B cell (primary cell): ENCODE data around the gene ZBTB21. TPM values are rescaled to one million over a fixed set of nuclear protein-coding genes. Genes with fewer than 3 reads are reported as not detected.

Experiments
- ATAC-seq: fragments of 200-7000 bp; cut with Tn5 transposase; one replicate; pipeline ENCODE4 v1.10.0; 2021; ENCODE audit warnings: low read depth, mild to moderate bottlenecking, moderate number of reproducible peaks, moderate library complexity
- CTCF ChIA-PET: fragments of 350-600 bp; sonication (Branson Sonifier 250); formaldehyde crosslinking; loops from one replicate; lab custom pipeline; 2021; ENCODE audit warnings: antibody characterized with exemption, inconsistent platforms; lab: Charles Lee
- POLR2A ChIA-PET: fragments of 350-600 bp; sonication (Branson Sonifier 250); formaldehyde crosslinking; loops from one replicate; lab custom pipeline; 2021; ENCODE audit warnings: antibody characterized with exemption; lab: Charles Lee
- DNase-seq: peaks from one replicate; pipeline ENCODE4 v3.0.0; 2013
- H2AFZ ChIP-seq: 2 replicates; pipeline ENCODE4 v1.6.1; 2012; ENCODE audit warnings: mild to moderate bottlenecking, low read depth, low read length; ENCODE audit not compliant: insufficient read depth, poor library complexity, severe bottlenecking
- H3K27ac ChIP-seq, 2 donors: 1 replicate in 1 of 2; 2 replicates in 1 of 2; pipeline ENCODE4 v1.5.1; 2012 to 2013; ENCODE audit warnings: low read length in 2 of 2, mild to moderate bottlenecking in 2 of 2, moderate library complexity in 1 of 2
- H3K27me3 ChIP-seq, 4 experiments: fragments of 200-600 bp in 1 of 4; sonication (generic) in 1 of 4; replicated peaks in 1 of 4; 1 replicate in 2 of 4; 2 replicates in 2 of 4; pipeline versions ENCODE4 v1.6.1 to v1.7.0; 2013 to 2016; ENCODE audit warnings: low read length in 3 of 4, mild to moderate bottlenecking in 2 of 4, mixed read lengths in 1 of 4, moderate library complexity in 1 of 4; ENCODE audit not compliant: insufficient read depth in 4 of 4, control insufficient read depth in 3 of 4; ENCODE audit errors: control extremely low read depth in 1 of 4
- H3K36me3 ChIP-seq, 2 experiments: replicated peaks in 1 of 2; 1 replicate in 1 of 2; 2 replicates in 1 of 2; pipeline versions ENCODE4 v1.6.1 to v1.7.1; 2013; ENCODE audit warnings: low read length in 1 of 2; ENCODE audit not compliant: insufficient read depth in 2 of 2, control insufficient read depth in 1 of 2; ENCODE audit errors: control extremely low read depth in 1 of 2, extremely low read depth in 1 of 2
- H3K4me1 ChIP-seq, 2 donors: fragments of 200-600 bp in 1 of 2; sonication (generic) in 1 of 2; 1 replicate in 1 of 2; 2 replicates in 1 of 2; pipeline versions ENCODE4 v1.5.1 to v1.6.1; 2013 to 2017; ENCODE audit warnings: low read length in 2 of 2; ENCODE audit not compliant: control insufficient read depth in 2 of 2, insufficient read depth in 2 of 2
- H3K4me2 ChIP-seq: replicated peaks from 2 replicates; pipeline ENCODE3; 2012; ENCODE audit warnings: mild to moderate bottlenecking, low read depth, low read length; ENCODE audit not compliant: poor library complexity, severe bottlenecking
- H3K4me3 ChIP-seq, 5 experiments: fragments of 200-600 bp in 1 of 5; sonication (generic) in 1 of 5; 1 replicate in 3 of 5; 2 replicates in 2 of 5; pipeline versions ENCODE4 v1.5.1 to v1.7.0; 2011 to 2016; ENCODE audit warnings: low read length in 4 of 5, mild to moderate bottlenecking in 4 of 5, low read depth in 2 of 5, control low read depth in 1 of 5, moderate library complexity in 1 of 5; ENCODE audit not compliant: insufficient read depth in 1 of 5; ENCODE audit errors: control extremely low read depth in 1 of 5, extremely low read depth in 1 of 5
- H3K79me2 ChIP-seq: fragments of 200-600 bp; sonication (generic); one replicate; pipeline ENCODE4 v1.6.0; 2016; ENCODE audit warnings: low read length; ENCODE audit not compliant: control insufficient read depth, insufficient read depth
- H3K9ac ChIP-seq: fragments of 200-600 bp; sonication (generic); 2 replicates; pipeline ENCODE4 v1.6.1; 2017; ENCODE audit warnings: mild to moderate bottlenecking, low read length, moderate library complexity
- H3K9me3 ChIP-seq, 3 donors: one replicate each; pipeline versions ENCODE4 v1.6.1 to v1.7.1; 2013; ENCODE audit warnings: low read length in 2 of 3; ENCODE audit not compliant: control insufficient read depth in 2 of 3, insufficient read depth in 1 of 3; ENCODE audit errors: control extremely low read depth in 1 of 3
- H4K20me1 ChIP-seq: 2 replicates; pipeline ENCODE4 v1.6.0; 2012; ENCODE audit warnings: mild to moderate bottlenecking, low read length; ENCODE audit not compliant: insufficient read depth, control insufficient read depth, poor library complexity, severe bottlenecking
- H3K27ac Mint-ChIP-seq: one replicate; pipeline ENCODE4 v1.8.0; 2021; ENCODE audit warnings: mixed read lengths
- H3K27me3 Mint-ChIP-seq: one replicate; pipeline ENCODE4 v1.8.0; 2021; ENCODE audit warnings: mixed read lengths
- H3K4me1 Mint-ChIP-seq: one replicate; pipeline ENCODE4 v1.8.0; 2021; ENCODE audit warnings: mixed read lengths
- H3K4me3 Mint-ChIP-seq: one replicate; pipeline ENCODE4 v1.8.0; 2021; ENCODE audit warnings: mixed read lengths
- H3K9me3 Mint-ChIP-seq: one replicate; pipeline ENCODE4 v1.8.0; 2022; ENCODE audit warnings: mixed read lengths; ENCODE audit not compliant: insufficient read depth
- CTCF ChIP-seq: fragments of 200-600 bp; IDR thresholded peaks from one replicate; pipeline ENCODE4 v1.8.0; 2022; ENCODE audit warnings: antibody characterized with exemption, mild to moderate bottlenecking
- EZH2 ChIP-seq: IDR thresholded peaks from 2 replicates; pipeline ENCODE4 v1.6.1; 2012; ENCODE audit warnings: borderline replicate concordance, low read depth, mild to moderate bottlenecking, moderate library complexity, low read length; ENCODE audit not compliant: insufficient read depth, poor library complexity, severe bottlenecking
- WGBS: methylation state at CpG from one replicate; pipeline ENCODE4 v1.1.5; 2013; ENCODE audit warnings: missing lambda C conversion rate; ENCODE audit not compliant: insufficient coverage; 5-methylcytosine and 5-hydroxymethylcytosine counted together
- intact Hi-C: fragments of 100-400 bp; cut with micrococcal nuclease; formaldehyde crosslinking; loops from one replicate; pipeline ENCODE4 v1.10.0; 2022
- polyA plus RNA-seq: library from polyadenylated mRNA; depleted of rRNA; stranded (reverse); fragments of >200 nt; gene quantifications from 2 replicates; pipeline ENCODE4 v1.2.3, GENCODE V29; 2012
- total RNA-seq, 2 donors: library from RNA; stranded (reverse); fragments of 120-200 nt in 1 of 2; gene quantifications; 1 replicate in 1 of 2; 2 replicates in 1 of 2; pipeline versions ENCODE4 v1.2.3 to v1.2.4, GENCODE V29; 2013 to 2022

The ZBTB21 gene
- total and polyA plus RNA-seq, 2 donors (not counting 1 experiment from before 2014, with no cell fraction given) = 12.4 to 40.1 TPM

- no peaks in the 10 kb centered on the region for H3K4me1 Mint-ChIP-seq
- Histone ChIP-seq H3K27me3 (no peaks in the 10 kb centered on the region), H4K20me1 (no peaks in the 10 kb centered on the region), H3K27ac (no peak overlapping the region), H3K4me3 (no peak overlapping the region), H3K9me3 (peaks cover 3 to 7% (median 5%) of the 10 kb centered on the region in 3 donors), H3K36me3 (no peaks in the 10 kb centered on the region), H3K4me2 (no peak overlapping the region), H3K9ac (no peak overlapping the region), H3K4me1 (no peaks in the 10 kb centered on the region), H3K79me2 (no peaks in the 10 kb centered on the region), H2AFZ (no peak overlapping the region)
- ATAC-seq (no peak), DNase-seq (no peak)
- peaks cover 3% of the 10 kb centered on the region for H3K27me3 Mint-ChIP-seq
- CTCF ChIA-PET = no interaction called here
- 92% methylated on average over 5 of the region's 7 CpGs for WGBS
- H3K27ac Mint-ChIP-seq = no peak overlapping the region
- TF ChIP-seq CTCF (no peak), EZH2 (no peak)
- H3K9me3 Mint-ChIP-seq = peaks cover 13% of the 10 kb centered on the region
- H3K4me3 Mint-ChIP-seq = no peak overlapping the region
- intact Hi-C loops = no loop called here
- POLR2A ChIA-PET = no interaction called here
Measured at GRCh38 chr21:41979751-41980369, 30.3 kb downstream of the ZBTB21 start.

- Mint-ChIP-seq H3K4me1 (peaks cover 1% of the 10 kb centered on the region), H3K9me3 (peaks cover 13% of the 10 kb centered on the region), H3K27ac (no peak overlapping the region), H3K27me3 (peaks cover 3% of the 10 kb centered on the region), H3K4me3 (no peak overlapping the region)
- H3K4me3 ChIP-seq = no peak overlapping the region
- no peak overlapping the region for H3K27ac ChIP-seq
- no peak overlapping the region for H3K4me2 ChIP-seq
- no peaks in the 10 kb centered on the region for H4K20me1 ChIP-seq
- no peak overlapping the region for H3K9ac ChIP-seq
- H2AFZ ChIP-seq = no peak overlapping the region
- no peak for TF ChIP-seq EZH2
- H3K36me3 ChIP-seq = no peaks in the 10 kb centered on the region
- H3K79me2 ChIP-seq = no peaks in the 10 kb centered on the region
- whole genome bisulfite sequencing = 93% methylated on average over 3 of the region's 4 CpGs
- no peaks in the 10 kb centered on the region for H3K27me3 ChIP-seq
- peaks cover 3 to 7% (median 5%) of the 10 kb centered on the region in 3 donors for H3K9me3 ChIP-seq
- DNase-seq (no peak), ATAC-seq (no peak)
- intact Hi-C loops = no loop called here
- ChIA-PET CTCF (no interaction called here), POLR2A (no interaction called here)
- H3K4me1 ChIP-seq = peaks cover 1 to 2% of the 10 kb centered on the region in 2 donors
Measured at GRCh38 chr21:41979335-41979734, 30.8 kb downstream of the ZBTB21 start.
